Urinary bladder (tissue), 4 donors: ENCODE results near the gene CDH3. TPM values are rescaled to one million over a fixed set of nuclear protein-coding genes. Genes with fewer than 3 reads are reported as not detected.
A peak's percentile ranks its signal among the peaks of the same experiment; 100 is the strongest.
"Not testable (repeated sequence)": the region's sequence is repeated elsewhere in the genome, so short reads cannot be mapped to it uniquely, and the experiment has no call there.

ENCODE experiments used
- DNase-seq: peaks from one replicate; pipeline ENCODE4 v3.0.0-alpha.2; 2015; ENCODE audit errors: extremely low spot score
- H3K27ac ChIP-seq: one replicate; pipeline ENCODE4 v1.5.1; 2013; ENCODE audit warnings: low read depth, mild to moderate bottlenecking, moderate library complexity
- H3K36me3 ChIP-seq: one replicate; pipeline ENCODE4 v1.6.1; 2013; ENCODE audit warnings: mild to moderate bottlenecking, moderate library complexity; ENCODE audit not compliant: insufficient read depth
- H3K4me1 ChIP-seq: one replicate; pipeline ENCODE4 v1.6.1; 2013; ENCODE audit warnings: mild to moderate bottlenecking, moderate library complexity; ENCODE audit not compliant: insufficient read depth
- H3K4me3 ChIP-seq: one replicate; pipeline ENCODE4 v1.5.1; 2013; ENCODE audit warnings: low read depth, low read length
- WGBS: extraction: QIAGEN DNeasy Blood & Tissue Kit; methylation state at CpG from one replicate; pipeline ENCODE4 v1.1.7; 2013; 5-methylcytosine and 5-hydroxymethylcytosine counted together
- polyA plus RNA-seq: library from polyadenylated mRNA; stranded (reverse); fragments of 200-250 nt; gene quantifications from one replicate; pipeline ENCODE4 v1.2.3, GENCODE V29; 2013
- total RNA-seq: library from RNA; depleted of rRNA; stranded (reverse); fragments of >200 nt; gene quantifications from one replicate; pipeline ENCODE4 v1.2.3, GENCODE V29; 2014
- donor health status: healthy with polysubstance abuse.
- donor health status: healthy.

CDH3 gene
- total and polyA plus RNA-seq, 2 donors, result 2.9 to 5.7 TPM

DNA sequence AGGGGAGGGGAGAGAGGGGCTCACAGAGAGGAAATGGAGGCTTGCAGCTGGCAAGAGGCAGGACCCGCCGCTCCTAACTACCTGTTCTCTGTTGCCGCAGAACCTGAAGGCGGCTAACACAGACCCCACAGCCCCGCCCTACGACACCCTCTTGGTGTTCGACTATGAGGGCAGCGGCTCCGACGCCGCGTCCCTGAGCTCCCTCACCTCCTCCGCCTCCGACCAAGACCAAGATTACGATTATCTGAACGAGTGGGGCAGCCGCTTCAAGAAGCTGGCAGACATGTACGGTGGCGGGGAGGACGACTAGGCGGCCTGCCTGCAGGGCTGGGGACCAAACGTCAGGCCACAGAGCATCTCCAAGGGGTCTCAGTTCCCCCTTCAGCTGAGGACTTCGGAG, 53.0 kb downstream of the CDH3 start:
- DNase-seq, result no peak
- Histone ChIP-seq H3K4me3 (no peak overlapping the region), H3K4me1 (no peaks in the 10 kb centered on the region), H3K36me3 (no peaks in the 10 kb centered on the region), H3K27ac (no peak overlapping the region)
- WGBS, result 89% methylated on average over 23 of the region's 23 CpGs

- Histone ChIP-seq H3K36me3 (no peaks in the 10 kb centered on the region), H3K4me1 (no peaks in the 10 kb centered on the region), H3K27ac (no peak overlapping the region), H3K4me3 (no peak overlapping the region)
- DNase-seq, result no peak
- 35% methylated on average over 6 of the region's 6 CpGs for WGBS
Measured at GRCh38 chr16:68700120-68700519, 55.0 kb downstream of the CDH3 start.

DNA sequence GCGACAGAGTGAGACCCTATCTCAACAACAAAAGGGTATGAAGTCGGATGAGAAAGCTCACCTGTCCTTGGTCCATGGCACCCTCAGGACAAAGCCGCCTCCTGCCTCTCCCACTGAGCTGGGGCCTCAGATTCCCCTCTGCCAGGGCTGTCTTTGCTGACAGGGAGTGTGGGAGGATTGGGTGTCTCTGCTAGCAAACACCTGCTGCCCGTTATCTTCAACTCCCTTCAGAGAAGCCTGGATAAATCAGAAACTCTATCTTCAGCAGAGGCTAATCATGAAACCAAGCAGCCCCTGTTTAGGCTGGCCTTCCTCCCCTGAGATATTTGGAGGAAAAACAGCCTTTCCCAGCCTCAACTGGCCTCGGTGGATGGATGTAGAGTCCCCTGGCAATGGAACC, 55.7 kb downstream of the CDH3 start:
- DNase-seq, result no peak
- no peak overlapping the region for H3K4me3 ChIP-seq
- H3K27ac ChIP-seq, result no peak overlapping the region
- H3K4me1 ChIP-seq, result no peaks in the 10 kb centered on the region
- 81% methylated on average over 5 of the region's 5 CpGs for WGBS
- no peaks in the 10 kb centered on the region for H3K36me3 ChIP-seq

GRCh38 chr16:68704232-68704867, 59.2 kb downstream of the CDH3 start:
- H3K4me1 ChIP-seq, result no peaks in the 10 kb centered on the region
- no peak overlapping the region for H3K4me3 ChIP-seq
- WGBS, result 49% methylated on average over 15 of the region's 15 CpGs
- DNase-seq, result peak; percentile 36
- no peak overlapping the region for H3K27ac ChIP-seq
- H3K36me3 ChIP-seq, result no peaks in the 10 kb centered on the region

DNA sequence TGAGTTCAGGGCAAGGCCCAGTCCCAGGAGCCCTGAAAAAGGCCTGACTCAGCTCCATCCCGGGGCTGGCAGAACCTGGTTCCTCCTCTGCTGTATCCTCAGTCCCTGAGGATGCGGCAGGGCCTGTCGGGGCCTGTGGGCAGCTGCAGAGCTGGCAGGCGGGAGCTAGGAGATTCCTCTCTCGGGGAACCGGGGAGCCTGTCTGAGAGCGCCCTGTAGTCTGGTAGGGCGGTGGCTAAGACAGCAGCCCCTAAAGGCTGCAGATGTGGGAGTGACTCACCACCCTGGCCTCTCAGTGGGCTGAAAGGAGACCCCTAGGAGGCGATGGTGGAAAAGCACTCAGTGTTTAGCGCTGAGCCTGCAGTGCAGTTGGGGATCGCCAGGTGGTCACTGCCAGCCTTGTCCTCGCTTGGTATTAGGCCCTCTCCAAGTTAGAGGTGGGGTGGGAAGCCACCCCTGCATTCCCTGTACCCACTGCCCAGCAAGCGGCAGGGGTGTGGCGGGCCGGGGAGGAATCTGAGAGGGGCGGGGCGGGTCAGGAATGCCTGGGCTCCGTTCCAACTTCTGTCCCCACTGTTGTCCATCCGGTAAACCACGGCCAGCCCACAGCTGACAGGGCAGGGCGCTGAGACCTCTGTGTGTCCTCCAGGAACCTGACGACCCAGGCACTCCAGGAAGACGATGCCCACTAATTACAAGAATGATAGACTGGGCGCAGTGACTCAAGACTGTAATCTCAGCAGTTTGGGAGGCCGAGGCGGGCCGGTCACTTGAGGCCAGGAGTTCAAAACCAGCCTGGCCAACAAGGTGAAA, 62.4 kb downstream of the CDH3 start:
- no peaks in the 10 kb centered on the region for H3K4me1 ChIP-seq
- peak; percentile 15 for DNase-seq
- 55% methylated on average over 27 of the region's 27 CpGs for WGBS
- H3K27ac ChIP-seq, result no peak overlapping the region
- H3K4me3 ChIP-seq, result no peak overlapping the region
- H3K36me3 ChIP-seq, result no peaks in the 10 kb centered on the region

GRCh38 chr16:68710211-68710610, 65.1 kb downstream of the CDH3 start:
- DNase-seq, result no peak
- no peaks in the 10 kb centered on the region for H3K4me1 ChIP-seq
- H3K36me3 ChIP-seq, result no peaks in the 10 kb centered on the region
- no peak overlapping the region for H3K27ac ChIP-seq
- H3K4me3 ChIP-seq, result no peak overlapping the region
- WGBS, result 96% methylated on average over 5 of the region's 5 CpGs

DNA sequence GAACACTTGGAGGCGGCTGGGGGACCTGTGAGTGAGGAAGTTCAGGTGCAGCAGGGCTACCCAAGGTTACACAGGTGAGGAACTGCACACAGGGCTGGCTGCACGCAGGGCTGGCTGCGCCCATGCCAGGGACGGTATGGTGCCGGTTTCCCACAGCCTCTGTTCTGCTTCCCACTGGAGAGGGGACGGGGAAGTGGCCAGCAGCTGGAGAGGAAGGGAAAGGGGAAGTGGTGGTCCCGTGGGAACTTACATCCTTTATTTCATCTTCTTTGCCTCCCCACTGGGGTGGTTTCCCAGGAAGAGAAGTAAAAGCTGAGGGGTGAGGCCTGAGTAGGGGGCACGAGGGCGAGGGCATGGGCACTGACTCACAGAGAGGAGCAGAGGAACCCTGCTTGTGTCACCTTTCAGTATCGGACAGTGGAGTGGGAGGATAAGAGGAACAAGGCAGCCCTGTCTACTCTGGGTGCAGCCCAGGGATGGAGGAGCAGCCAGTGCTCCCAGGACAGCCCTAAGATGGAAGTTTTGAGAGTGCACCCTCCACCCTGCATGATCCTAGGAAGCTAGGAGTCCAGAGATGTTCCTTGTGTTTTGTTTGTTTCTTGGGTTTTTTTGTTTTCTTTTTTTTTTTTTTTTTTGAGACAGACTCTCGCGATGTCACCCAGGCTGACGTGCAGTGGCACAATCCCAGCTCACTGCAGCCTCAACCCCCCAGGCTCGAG, 66.5 kb downstream of the CDH3 start:
- no peak overlapping the region for H3K4me3 ChIP-seq
- DNase-seq, result no peak
- no peak overlapping the region for H3K27ac ChIP-seq
- H3K4me1 ChIP-seq, result no peaks in the 10 kb centered on the region
- WGBS, result 63% methylated on average over 14 of the region's 14 CpGs
- no peaks in the 10 kb centered on the region for H3K36me3 ChIP-seq

DNA sequence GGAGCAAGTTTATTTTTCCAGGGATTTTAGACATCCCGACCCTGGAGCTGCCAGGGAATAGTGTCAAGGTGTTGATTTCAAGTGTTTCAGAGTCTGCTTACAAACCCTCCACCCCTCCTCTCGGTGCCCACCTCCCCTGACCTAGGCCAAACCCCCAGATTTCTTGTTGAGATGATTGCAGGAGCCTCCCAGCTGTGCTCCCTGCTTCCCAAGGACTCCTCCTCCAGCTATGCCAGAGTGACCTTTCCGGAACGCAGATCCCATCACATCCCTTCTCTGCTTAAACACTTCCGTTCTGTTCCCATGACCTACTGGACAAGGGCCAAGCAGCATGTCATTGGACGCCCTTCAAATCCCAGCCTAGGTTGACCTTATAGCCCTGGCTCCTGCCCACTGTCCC, 68.3 kb downstream of the CDH3 start:
- 48% methylated on average over 6 of the region's 6 CpGs for WGBS
- H3K4me1 ChIP-seq, result no peaks in the 10 kb centered on the region

GRCh38 chr16:68715471-68715870, 70.4 kb downstream of the CDH3 start:
- Histone ChIP-seq H3K27ac (no peak overlapping the region), H3K4me1 (no peaks in the 10 kb centered on the region), H3K4me3 (no peak overlapping the region), H3K36me3 (no peaks in the 10 kb centered on the region)
- 76% methylated on average over 5 of the region's 5 CpGs for WGBS
- no peak for DNase-seq

More for the DNA sequence above, 68.3 kb downstream of the CDH3 start:
- Histone ChIP-seq H3K36me3 (no peaks in the 10 kb centered on the region), H3K4me3 (no peak overlapping the region), H3K27ac (no peak overlapping the region)
- DNase-seq, result no peak

DNA sequence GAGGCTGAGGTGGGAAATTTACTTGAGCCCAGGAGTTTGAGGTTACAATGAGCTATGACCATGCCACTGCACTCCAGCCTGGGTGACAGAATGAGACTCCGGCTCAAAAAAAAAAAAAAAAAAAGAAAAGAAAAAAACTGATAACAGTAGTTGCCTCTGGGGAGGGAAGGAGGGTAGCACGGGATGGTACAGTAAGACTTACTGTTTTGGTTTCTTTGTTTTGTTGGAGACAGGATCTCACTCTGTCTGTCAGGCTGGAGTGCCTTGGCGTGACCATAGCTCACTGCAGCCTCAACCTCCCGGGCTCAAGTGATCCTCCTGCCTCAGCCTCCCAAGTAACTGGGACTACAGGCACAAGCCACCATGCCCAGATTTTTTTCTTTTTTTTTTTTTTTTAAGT, 71.4 kb downstream of the CDH3 start:
- not testable (repeated sequence) for H3K4me1 ChIP-seq, H3K36me3 ChIP-seq, H3K4me3 ChIP-seq, DNase-seq, H3K27ac ChIP-seq
- 93% methylated on average over 4 of the region's 4 CpGs for WGBS

DNA sequence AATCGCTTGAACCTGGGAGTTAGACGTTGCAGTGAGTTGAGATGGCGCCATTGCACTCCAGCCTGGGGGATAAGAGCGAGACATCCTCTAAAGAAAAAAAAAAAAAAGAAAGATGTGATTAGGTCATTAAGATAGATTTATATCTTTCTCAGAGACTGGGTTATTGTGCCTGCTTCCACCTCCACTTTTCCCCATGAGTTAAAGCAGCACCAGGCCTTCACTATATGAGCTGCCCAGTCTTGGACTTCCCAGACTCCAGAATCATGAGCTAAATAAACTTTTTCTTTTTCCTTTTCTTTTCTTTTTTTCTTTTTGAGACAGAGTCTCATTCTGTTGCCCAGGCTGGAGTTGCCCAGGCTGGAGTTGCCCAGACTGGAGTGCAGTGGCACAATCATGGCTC, 72.6 kb downstream of the CDH3 start:
- H3K27ac ChIP-seq, result no peak overlapping the region
- WGBS, result 95% methylated on average over 4 of the region's 4 CpGs
- no peaks in the 10 kb centered on the region for H3K36me3 ChIP-seq
- H3K4me3 ChIP-seq, result no peak overlapping the region
- DNase-seq, result no peak
- no peaks in the 10 kb centered on the region for H3K4me1 ChIP-seq

- H3K36me3 ChIP-seq, result no peaks in the 10 kb centered on the region
- no peak overlapping the region for H3K27ac ChIP-seq
- WGBS, result 84% methylated on average over 9 of the region's 9 CpGs
- no peaks in the 10 kb centered on the region for H3K4me1 ChIP-seq
- no peak for DNase-seq
- no peak overlapping the region for H3K4me3 ChIP-seq
Measured at GRCh38 chr16:68718590-68718989, 73.5 kb downstream of the CDH3 start.

DNA sequence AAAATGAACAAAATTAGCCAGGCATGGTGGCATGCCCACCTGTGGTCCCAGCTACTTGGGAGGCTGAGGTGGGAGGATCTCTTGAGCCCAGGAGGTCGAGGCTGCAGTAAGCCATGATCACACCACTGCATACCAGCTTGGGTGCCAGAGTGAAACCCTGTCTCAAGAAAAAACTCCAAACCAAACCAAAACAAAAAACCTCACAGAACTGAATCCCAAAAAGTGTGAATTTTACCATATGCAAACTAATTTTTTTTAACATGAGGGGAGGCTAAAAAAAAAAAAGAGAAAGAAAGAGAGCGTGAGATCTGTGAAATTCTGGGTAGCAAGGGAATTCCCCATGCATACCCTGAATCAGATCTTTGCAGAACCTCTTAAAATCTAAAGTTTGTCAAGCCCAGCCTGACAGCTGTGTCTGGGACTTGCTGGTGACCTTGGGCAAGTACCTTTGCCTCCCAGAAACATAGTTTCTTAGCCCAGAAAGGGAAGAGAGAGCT, 74.9 kb downstream of the CDH3 start:
- DNase-seq, result no peak
- 82% methylated on average over 2 of the region's 2 CpGs for WGBS
- H3K4me3 ChIP-seq, result no peak overlapping the region
- H3K27ac ChIP-seq, result no peak overlapping the region
- no peaks in the 10 kb centered on the region for H3K4me1 ChIP-seq
- H3K36me3 ChIP-seq, result no peaks in the 10 kb centered on the region
